Left ventricle myocardium inferior (tissue), 1 donor: ENCODE results near the gene EXTL1. TPM values are rescaled to one million over a fixed set of nuclear protein-coding genes. Genes with fewer than 3 reads are reported as not detected.

Experiments
- DNase-seq: peaks from one replicate; pipeline ENCODE4 v3.0.0-alpha.2; 2020
- H3K27ac ChIP-seq: fragments of 200-600 bp; replicated peaks from 2 replicates; pipeline ENCODE4 v1.8.0; 2021
- H3K27me3 ChIP-seq: fragments of 200-600 bp; 2 replicates; pipeline ENCODE4 v1.8.0; 2021; ENCODE audit warnings: low read depth
- H3K36me3 ChIP-seq: fragments of 200-600 bp; 2 replicates; pipeline ENCODE4 v1.8.0; 2021
- H3K4me1 ChIP-seq: fragments of 200-600 bp; 2 replicates; pipeline ENCODE4 v1.8.0; 2021
- H3K4me3 ChIP-seq: fragments of 200-600 bp; 2 replicates; pipeline ENCODE4 v1.8.0; 2021; ENCODE audit warnings: mild to moderate bottlenecking, moderate library complexity
- H3K9me3 ChIP-seq: fragments of 200-600 bp; replicated peaks from 2 replicates; pipeline ENCODE4 v1.8.0; 2021
- CTCF ChIP-seq: fragments of 200-600 bp; IDR thresholded peaks from 2 replicates; pipeline ENCODE4 v1.8.0; 2021; ENCODE audit warnings: antibody characterized with exemption, mild to moderate bottlenecking, borderline replicate concordance
- intact Hi-C: fragments of 100-400 bp; cut with micrococcal nuclease; formaldehyde crosslinking; loops from one replicate; pipeline ENCODE4 v1.11.0; 2022
- total RNA-seq: library from RNA; stranded (reverse); fragmentation: NEBNext Ultra II Directional; extraction: Animal tissue kit (Norgen Biotek cat#: 25700); gene quantifications from one replicate; pipeline ENCODE4 v1.2.1, GENCODE V29; 2021
- donor health status: DM: no; HTN: yes; CAD: no; lungs with severe emphysema.

EXTL1 gene
- total RNA-seq, 1 donor from 2014 or later: 11.3 TPM

- H3K9me3 ChIP-seq: no peaks in the 10 kb centered on the region
- TF ChIP-seq CTCF: no peak
- H3K27me3 ChIP-seq: peaks cover 3% of the 10 kb centered on the region
- peak; percentile 62 for DNase-seq
- intact Hi-C loops: no loop called here
- H3K36me3 ChIP-seq: no peaks in the 10 kb centered on the region
- H3K4me3 ChIP-seq: no peak overlapping the region
- H3K27ac ChIP-seq: peak overlapping the region; percentile 90
- H3K4me1 ChIP-seq: peaks cover 60% of the 10 kb centered on the region
Measured at GRCh38 chr1:26081267-26082019, 59.9 kb downstream of the EXTL1 start.

DNA sequence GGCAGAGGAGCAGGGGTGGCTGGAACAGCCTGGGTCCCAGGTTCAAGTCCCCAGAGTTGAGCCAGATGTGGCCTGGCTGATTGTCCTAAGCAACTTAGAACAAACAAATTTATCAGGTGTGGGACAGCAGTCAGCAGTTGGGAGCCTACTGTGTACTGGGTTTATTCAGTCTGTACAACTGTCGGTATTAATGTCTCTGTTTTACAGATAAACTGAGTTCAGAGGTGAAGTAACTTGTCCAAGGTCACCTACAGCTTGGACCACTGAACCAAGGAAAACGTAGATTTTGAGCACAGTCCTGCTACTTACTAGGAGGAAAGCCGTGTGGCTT lies 60.4 kb downstream of the EXTL1 start:
- no peak overlapping the region for H3K4me3 ChIP-seq
- TF ChIP-seq CTCF: no peak
- H3K36me3 ChIP-seq: no peaks in the 10 kb centered on the region
- no peak for DNase-seq
- peak overlapping the region; percentile 90 for H3K27ac ChIP-seq
- H3K27me3 ChIP-seq: peaks cover 3% of the 10 kb centered on the region
- H3K9me3 ChIP-seq: no peaks in the 10 kb centered on the region
- intact Hi-C loops: no loop called here
- peaks cover 56% of the 10 kb centered on the region for H3K4me1 ChIP-seq

- Histone ChIP-seq H3K9me3 (no peaks in the 10 kb centered on the region), H3K4me3 (no peak overlapping the region), H3K27ac (peak overlapping the region; percentile 90), H3K4me1 (peaks cover 56% of the 10 kb centered on the region), H3K36me3 (no peaks in the 10 kb centered on the region), H3K27me3 (peaks cover 8% of the 10 kb centered on the region)
- no peak for TF ChIP-seq CTCF
- intact Hi-C loops: no loop called here
- DNase-seq: peak; percentile 22
Measured at GRCh38 chr1:26083208-26083607, 61.6 kb downstream of the EXTL1 start.

DNA sequence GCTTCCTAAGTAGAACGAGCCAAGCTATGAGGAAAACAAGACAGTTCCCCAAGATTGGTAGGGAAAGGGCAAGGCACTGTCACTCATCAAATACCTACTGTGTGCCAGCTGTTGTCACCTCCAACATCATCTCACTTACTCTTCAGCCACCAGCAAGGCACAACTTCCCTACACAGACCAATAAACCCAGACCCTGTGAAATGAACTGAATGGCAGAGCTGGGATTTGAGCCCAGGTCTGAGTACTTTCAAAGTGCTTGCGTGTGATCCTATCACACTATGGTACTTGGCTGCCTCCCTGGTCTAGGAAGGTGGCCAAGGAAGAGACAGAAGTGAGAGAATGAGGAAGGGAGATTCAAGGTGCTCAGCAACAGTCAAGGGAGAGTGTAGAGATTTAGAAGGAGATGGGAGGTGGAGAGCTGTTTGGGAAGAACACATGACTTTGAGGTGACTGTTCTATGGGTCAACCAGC lies 62.6 kb downstream of the EXTL1 start:
- TF ChIP-seq CTCF: no peak
- Histone ChIP-seq H3K4me1 (peaks cover 46% of the 10 kb centered on the region), H3K27ac (peak overlapping the region; percentile 90), H3K36me3 (no peaks in the 10 kb centered on the region), H3K9me3 (no peaks in the 10 kb centered on the region), H3K27me3 (peaks cover 8% of the 10 kb centered on the region), H3K4me3 (no peak overlapping the region)
- peak; percentile 58 for DNase-seq
- intact Hi-C loops: no loop called here

- peak overlapping the region; percentile 90 for H3K27ac ChIP-seq
- intact Hi-C loops: no loop called here
- H3K9me3 ChIP-seq: no peaks in the 10 kb centered on the region
- no peak for DNase-seq
- no peak overlapping the region for H3K4me3 ChIP-seq
- TF ChIP-seq CTCF: no peak
- peaks cover 8% of the 10 kb centered on the region for H3K27me3 ChIP-seq
- peaks cover 39% of the 10 kb centered on the region for H3K4me1 ChIP-seq
- no peaks in the 10 kb centered on the region for H3K36me3 ChIP-seq
Measured at GRCh38 chr1:26084844-26085243, 63.3 kb downstream of the EXTL1 start.

Other genes with a start within 250 kb of the EXTL1 start
- gene SELENON, start 221.6 kb upstream of the EXTL1 start, total RNA-seq: 45.2 TPM
- gene MTFR1L, start 201.8 kb upstream of the EXTL1 start, total RNA-seq: 252 TPM
- not detected for gene AUNIP, start 162.3 kb upstream of the EXTL1 start, total RNA-seq
- 1.9 TPM for gene PAQR7, start 146.1 kb upstream of the EXTL1 start, total RNA-seq
- gene STMN1, start 115.4 kb upstream of the EXTL1 start, total RNA-seq: 47.1 TPM
- 10.6 TPM for gene PAFAH2, start 23.7 kb upstream of the EXTL1 start, total RNA-seq
- 7.1 TPM for gene SLC30A2, start 24.3 kb downstream of the EXTL1 start, total RNA-seq
- gene TRIM63, start 45.9 kb downstream of the EXTL1 start, total RNA-seq: 203 TPM
- gene PDIK1L, start 90.0 kb downstream of the EXTL1 start, total RNA-seq: 4.2 TPM
- gene FAM110D, start 137.3 kb downstream of the EXTL1 start, total RNA-seq: 3.1 TPM
- not detected for gene C1orf232, start 147.2 kb downstream of the EXTL1 start, total RNA-seq
- 13.7 TPM for gene ZNF593, start 148.1 kb downstream of the EXTL1 start, total RNA-seq
- not detected for gene ZNF593OS, start 150.1 kb downstream of the EXTL1 start, total RNA-seq
- gene CNKSR1, start 155.7 kb downstream of the EXTL1 start, total RNA-seq: 1.8 TPM
- not detected for gene CATSPER4, start 168.8 kb downstream of the EXTL1 start, total RNA-seq
- gene CEP85, start 212.4 kb downstream of the EXTL1 start, total RNA-seq: 71.2 TPM